GM21423 (cell line): ENCODE results near the gene PARVB.
"Not testable (repeated sequence)": the region's sequence is repeated elsewhere in the genome, so short reads cannot be mapped to it uniquely, and the experiment has no call there.

Source experiments
- ATAC-seq: cut with Tn5 transposase; IDR thresholded peaks from one replicate; pipeline ENCODE4 v1.9.1; 2021; ENCODE audit warnings: mild to moderate bottlenecking, moderate library complexity; ENCODE audit not compliant: unreplicated experiment

Gene PARVB

DNA sequence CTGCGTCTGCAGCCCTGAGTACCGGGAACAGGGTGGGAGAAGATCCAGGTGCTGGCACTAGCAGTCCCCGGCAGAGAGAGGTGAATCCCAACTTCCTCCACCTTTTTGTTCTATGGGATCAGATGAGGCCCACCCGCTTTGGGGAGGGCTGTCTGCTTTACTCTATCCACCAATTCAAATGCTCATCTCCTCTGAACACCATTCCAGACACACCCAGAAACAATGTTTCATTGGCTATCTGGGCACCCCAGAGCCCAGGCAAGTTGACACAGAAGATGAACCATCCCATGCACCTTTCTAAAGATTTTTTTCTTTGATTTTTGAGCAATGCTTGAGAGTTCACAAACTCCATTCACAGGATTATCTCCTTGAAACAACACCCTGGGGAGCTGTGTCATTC, 78.0 kb downstream of the PARVB start:
- ATAC-seq, result no peak

DNA sequence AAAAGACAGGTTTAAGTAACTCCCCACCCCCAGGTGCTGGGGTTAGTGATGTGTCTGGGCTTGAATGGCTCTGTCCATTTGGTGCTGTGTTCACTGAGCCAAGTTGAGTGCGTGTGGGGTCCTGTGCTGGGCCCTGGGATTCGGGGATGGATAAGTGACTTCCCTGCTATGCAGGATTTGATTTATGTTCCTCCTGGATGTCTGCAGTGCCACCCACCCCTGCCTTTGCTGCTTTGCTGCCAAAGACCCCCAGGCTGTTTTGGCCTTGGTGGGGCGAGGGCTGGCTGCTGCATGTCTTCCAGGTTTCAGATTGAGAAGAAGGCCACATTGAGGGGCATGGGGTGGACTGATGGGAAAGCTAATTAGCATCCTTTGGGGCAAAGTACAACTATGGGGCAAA, 78.8 kb downstream of the PARVB start:
- ATAC-seq, result no peak

DNA sequence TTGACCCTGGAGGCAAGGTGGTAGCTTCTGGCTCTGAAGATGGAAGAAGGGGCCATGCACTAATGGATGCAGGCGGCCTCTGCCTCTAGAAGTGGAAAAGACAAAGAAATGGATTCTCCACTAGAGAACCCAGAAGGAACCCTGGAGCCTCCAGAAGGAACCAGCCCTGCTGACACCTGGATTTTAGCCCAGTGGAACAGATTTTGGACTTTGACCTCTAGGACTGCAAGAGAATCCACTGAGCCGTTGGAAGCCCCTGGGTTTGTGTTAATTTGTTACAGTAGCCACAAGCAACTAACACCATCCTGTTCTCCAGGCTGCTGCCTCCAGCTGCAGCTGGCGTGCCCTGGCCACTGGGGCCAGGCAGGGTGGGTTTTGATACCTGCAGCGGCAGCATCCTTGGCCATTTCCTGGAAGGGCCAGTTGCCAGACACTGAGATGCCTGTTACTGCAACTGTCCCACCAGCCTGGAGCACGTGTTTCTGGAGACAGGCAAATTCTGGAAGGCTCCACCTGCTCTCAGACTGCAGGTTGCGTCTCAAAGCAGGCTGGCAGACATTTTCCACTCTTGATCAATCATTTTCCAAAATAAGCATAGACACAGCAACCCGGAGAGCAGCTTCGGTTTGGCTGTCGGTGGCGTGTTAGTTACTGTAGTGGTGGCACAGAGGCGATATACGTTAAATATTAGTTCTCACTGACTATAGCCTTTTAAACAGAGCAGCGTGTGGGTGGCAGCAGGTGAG, 79.8 kb downstream of the PARVB start:
- no peak for ATAC-seq

DNA sequence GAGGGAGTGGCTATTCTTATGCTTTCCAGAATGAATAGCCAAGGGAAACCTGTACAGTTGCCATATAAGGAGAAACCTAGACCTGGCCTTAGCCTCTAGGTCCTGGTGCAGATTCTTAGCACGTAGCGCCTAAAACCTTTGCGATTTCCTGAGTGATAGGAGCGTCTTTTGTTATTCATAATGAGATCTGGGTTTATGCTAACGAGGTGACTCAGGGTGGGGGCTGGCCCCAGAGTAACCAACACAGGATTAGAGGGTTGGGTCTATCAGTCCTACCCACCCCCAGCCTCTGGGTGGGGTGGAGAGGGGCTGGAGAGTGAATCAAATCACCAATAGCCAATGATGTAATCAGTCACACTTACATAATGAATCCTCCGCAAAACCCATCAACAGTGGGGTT, 83.2 kb downstream of the PARVB start:
- no peak for ATAC-seq

DNA sequence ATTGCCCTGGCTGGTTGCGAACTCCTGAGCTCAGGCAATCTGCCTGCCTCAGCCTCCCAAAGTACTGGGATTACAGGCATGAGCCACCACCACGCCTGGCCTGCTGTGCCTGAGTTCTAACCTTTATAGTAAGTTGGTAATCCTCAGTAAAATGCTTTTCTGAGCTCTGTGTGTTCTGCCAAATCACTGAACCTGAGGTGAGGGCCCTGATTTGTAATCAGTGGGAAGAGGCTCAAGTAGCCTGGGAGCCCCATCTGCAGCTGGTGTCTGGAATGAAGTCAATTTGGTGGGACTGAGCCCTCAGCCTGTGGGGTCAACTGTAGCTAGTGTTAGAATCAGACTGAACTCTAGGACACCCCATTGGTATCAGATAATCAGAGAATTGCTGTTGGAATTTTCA, 84.0 kb downstream of the PARVB start:
- no peak for ATAC-seq

DNA sequence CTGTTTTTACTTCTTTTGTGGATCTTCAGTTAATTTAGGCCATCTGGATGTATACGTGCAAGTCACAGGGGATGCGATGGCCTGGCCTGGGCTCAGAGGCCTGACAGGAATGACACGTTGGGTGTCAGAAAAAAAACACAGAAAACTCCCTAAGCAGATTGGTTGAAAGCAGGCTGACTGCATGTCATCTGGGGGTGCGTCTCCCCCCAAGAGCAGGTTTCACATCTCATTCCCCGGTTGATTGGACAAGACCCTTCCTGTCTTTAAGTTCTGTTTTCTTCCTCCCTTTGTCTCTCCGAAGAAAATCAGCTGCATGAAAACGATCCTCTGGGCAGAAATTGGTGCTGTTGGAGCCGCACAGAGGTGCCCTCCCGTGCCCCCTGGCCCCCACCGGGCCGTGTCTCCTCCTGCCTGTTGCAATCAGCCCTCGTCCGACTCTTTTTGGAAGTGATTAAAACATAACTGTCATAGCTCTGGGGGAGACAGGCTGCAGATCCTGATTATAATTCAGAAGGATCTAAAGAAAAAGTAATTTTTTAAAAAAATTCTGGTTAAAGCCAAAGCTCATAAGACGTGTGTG, 84.8 kb downstream of the PARVB start:
- ATAC-seq, result no peak

DNA sequence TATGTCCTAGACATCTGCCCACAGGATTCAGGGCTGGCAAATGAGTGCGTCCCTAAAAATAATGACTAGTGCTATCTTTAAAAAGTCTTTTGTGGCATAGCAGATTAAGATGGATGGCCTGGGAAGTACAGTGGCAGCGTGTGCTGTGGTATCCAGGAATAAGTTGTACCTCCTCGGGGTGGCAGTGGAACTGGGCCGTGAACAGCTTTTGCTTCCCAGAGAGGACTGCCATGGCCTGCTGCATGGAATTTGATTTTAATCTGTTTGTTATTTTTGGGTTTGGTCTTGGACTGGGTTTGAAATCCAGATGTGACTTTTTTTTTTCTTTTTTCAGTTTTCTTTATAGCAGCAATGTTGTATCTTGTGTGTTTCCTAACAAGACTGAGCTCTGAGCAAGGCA, 85.3 kb downstream of the PARVB start:
- ATAC-seq, result no peak

DNA sequence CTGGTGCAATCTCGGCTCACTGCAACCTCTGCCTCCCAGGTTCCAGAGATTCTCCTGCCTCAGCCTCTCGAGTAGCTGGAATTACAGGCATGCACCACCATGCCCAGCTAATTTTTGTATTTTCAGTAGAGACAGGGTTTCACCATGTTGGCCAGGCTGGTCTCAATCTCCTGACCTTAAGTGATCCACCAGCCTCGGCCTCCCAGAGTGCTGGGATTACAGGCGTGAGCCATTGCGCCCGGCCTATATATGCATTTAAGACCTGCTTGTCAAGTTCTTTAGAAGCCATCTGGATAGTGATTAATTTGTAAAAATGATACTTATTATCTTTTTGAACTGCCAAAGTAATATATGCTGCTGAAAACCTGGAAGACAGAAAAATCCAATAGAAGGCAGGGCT, 86.6 kb downstream of the PARVB start:
- not testable (repeated sequence) for ATAC-seq

DNA sequence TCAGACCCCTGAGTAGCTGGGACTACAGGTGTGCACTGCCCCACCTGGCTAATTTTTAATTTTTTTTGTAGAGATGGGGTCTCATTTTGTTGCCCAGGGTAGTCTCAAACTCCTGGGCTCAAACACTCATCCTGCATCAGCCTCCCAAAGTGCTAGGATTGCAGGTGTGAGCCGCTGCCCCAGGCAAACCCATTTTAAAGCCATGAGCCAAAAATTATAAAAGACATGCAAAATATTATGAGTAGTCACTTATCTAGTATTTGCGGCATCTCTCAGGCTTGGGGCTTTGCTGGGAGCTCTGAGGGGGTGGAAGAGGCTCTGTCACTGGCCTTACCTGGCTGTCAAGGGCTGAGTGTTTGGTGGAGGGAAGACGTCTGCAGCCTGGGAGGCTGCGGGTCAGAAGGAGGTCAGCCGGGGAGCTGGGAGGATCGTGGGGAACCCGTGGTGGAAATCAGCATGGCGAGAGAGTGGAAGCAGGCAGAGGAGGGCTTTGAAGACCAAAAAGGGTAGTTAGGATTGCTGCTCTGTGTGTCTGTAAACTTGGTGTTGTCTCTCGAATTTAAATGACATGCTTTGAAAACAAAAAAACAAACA, 87.6 kb downstream of the PARVB start:
- ATAC-seq, result no peak

DNA sequence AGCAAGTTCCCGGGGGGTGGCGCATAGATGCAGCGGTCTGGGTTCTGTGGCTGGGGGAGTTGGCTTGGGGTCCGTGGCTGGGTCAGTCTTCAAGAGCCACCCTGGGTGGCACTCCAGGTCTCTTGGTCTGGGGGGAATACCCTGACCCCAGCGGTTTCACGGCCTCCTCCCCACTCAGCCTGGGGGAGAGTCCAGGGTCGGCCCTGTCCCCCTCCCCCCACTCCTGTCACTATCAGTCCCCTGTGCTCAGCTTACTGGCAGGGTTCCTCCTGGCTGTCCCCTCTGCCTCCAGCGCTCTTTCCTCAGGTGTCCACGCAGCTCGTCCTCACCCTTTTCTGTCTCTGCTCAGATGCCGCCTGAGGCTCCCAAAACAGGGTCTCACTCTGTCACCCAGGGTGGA, 88.1 kb downstream of the PARVB start:
- ATAC-seq, result no peak

DNA sequence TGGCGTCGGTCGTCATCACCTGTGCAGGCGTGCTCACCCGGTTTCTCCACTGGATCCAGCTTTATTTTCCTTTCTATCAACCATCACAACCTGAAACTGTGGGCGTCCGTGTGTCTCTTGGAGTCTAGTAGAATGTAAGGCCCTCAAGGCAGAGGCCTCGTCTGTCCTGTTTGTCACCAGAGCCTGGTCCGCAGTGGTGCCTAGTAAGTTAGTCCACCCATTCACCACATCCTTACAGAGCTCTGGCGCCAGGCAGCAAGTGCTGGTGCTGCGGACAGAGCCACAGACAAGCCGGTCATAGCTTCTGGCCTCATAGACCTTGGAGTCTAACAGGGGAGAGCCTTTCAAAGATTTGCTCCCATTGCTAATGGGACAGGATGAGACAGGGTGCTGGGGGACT, 92.2 kb downstream of the PARVB start:
- ATAC-seq, result no peak

DNA sequence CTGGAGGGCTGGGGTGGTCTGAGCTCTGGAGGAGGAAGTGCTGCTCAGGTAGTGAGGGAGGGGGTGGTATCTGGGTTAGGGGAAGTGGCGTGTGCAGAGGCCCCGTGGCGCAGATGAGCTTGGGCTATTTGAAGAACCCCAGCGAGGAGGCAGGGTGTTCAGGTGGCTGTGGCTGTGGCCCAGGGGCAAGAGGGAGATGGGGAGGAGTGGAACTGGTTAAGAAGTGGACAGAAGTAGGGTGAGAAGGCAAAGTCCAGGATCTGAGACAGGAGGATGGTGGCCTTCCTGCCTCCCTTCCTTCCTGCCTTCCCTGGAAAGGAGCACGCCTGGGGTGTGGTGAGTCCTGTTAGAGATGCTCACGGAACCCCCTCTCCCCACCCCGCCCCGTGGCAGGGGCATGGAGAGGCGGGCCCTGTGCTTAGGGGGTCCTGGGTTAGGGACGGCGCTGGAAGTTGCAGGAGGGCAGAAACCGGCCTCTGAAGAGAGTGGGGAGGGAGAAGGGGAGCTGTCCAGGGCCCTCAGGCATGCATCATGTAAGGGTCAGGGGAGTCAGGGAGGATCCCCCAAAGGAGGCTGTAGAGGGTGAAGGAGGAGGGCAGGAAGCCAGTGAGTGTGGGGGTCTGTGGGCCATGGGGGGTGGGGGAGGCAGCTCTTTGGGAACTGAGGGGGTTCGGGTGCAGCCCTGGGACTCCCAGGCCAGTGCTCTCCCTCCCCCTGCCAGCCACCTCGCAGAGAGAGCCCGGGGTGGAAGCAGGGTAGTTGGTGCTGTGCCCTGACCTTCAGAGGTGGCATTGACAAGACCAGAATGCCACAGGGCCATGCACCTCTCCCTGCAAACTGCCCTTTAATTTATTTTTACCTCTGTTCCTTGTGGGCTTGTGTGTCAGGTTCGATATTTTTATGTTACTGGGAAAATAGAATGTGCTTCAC, 92.9 kb downstream of the PARVB start:
- ATAC-seq, result no peak

DNA sequence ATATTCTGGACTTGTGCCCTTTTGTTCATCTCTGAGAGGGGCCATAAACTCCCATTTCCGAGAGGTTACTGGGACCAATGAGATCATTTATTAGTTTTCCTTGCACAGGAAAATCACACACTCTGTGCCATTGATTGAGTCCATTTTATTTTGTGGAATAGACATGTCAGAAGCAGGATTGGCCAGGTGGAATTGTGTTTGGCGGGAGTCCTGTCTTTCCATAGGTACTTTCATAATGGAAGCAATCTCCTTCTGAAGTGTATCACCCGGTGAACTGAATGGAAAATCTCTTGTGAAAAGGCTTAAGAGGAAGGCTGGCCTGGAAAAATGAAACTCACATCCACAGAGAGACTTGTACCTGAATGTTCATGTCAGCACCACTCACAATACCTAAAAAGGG, 93.6 kb downstream of the PARVB start:
- ATAC-seq, result no peak

DNA sequence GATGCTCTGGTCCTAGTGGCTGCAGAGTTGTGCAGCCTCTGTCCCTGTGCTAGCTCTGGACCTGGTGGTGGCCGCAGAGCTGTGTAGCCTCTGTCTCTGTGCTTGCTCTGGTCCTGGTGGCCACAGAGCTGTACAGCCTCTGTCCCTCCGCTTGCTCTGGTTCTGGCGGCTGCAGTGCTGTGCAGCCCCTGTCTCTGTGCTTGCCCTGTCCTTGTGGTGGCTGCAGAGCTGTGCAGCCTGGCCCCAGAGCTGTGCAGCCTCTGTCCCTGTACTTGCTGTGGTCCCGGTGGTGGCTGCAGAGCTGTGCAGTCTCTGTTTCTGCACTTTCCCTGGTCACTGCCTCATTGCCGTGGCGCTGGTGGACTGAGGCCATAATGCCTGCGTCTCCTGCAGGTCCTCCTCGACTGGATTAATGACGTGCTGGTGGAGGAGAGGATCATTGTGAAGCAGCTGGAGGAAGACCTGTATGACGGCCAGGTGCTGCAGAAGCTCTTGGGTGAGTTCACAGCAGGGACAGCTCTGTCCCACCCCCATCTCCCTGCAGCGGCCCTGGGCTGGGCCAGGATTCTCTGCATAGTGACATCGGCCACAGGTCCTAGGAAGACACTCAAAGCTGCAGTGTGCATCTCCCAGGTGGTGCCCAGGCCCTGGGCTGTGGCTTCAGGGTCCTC, 94.7 kb downstream of the PARVB start:
- no peak for ATAC-seq

DNA sequence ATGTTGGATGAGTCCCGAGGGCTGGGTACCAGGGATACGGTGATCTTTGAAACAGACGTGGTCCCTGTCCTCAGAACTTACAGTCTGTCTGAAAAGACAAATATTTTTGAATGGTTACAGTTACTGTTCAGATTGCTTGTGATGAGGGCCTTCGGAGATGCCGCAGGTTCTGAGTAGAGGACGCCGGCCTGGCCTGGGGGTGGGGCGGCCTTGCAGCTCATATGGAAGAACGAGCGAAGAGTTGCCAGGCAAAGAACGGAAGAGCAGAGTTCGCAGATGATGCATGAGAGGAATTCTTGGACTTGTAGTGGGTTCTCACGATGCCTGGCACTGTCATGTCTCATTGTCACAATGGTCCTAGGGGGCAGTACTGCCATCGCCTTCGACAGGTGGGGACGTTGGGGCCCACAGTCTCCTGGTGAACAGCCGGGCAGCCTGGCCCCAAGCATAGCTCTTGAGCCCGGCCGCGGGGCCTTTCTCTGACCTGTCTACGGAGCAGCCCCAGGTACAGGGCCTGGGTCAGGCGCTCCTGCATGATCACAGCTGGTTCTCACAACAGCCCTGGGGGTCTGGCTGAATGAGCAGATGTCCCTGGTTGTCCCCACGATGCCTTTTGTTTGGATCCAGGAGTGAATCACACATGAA, 95.7 kb downstream of the PARVB start:
- ATAC-seq, result no peak

DNA sequence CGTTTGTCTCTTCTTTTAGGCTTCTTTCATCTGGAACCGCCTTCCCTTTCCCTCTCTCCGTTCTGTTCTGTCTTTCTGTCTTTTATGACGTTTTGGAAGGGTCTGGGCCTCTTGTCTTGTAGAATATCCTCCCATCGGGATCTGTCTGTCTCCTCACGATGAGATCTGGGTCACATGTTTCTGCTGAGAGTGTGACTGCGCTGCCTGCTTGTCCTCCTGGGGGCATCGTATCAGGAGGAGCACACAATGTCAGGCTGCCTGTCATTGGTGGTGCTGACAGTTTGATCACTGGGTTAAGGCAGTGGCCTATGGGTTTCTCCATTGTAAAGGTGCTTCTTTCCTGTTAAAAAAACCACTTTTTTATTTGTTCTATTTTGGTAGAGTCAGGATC, 96.2 kb downstream of the PARVB start:
- ATAC-seq, result no peak

DNA sequence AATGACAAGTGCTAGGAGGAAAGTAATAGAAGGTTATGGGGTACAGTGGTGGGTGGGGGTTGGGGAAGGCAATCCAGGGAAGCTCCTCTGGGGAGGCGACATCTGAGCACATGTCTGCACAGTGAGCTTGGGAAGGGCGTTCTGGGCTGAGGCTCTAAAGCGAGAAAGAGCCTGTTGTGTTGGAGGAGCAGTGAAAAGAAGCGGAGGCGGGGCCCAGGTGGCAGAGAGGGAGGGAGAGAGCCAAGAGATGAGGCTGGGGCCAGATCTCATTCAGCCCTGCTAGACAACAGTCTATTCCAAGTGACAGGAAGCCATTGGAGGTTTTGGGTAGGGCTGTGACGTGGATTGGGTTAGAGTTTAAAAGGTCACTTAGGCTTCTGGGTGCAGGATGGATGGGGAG, 101.3 kb downstream of the PARVB start:
- no peak for ATAC-seq

DNA sequence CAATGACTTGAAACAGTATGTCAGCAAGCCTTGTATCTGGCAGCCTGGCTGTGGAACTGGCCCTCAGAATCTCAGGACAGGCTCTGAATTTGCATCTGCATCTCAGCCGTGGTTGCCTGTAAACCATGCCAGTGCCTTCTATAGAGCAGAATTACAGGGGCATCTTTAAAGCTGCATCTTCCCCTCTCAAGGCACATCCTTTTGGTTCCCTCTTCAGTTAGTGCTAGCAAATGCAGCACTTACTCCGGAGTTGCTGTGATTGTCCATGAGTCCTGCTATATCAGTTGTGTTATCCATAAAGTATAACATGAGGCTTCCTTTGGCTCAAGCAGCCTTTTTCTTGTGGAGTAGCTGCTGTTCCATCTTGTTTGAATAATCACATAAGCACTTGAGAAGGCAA, 102.7 kb downstream of the PARVB start:
- ATAC-seq, result no peak

DNA sequence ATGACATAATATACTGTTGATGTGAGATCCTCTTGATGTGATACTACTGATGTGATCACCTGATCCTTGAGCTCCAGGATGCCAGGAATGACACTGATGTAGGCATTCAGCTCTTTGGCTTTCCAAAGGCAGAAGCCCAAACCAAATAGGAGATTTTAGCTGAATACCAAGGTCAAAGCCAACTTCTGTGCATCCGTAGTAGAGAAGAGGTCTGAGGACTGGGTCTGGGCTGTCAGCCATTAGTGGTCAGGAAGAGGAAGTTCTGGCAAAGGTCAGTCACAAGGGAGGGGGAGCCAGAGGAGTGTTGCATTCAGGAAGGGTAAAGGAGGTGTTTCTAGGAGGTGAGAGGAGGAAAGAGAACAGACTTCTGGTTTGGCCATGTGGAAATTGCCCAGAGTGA, 103.3 kb downstream of the PARVB start:
- no peak for ATAC-seq

DNA sequence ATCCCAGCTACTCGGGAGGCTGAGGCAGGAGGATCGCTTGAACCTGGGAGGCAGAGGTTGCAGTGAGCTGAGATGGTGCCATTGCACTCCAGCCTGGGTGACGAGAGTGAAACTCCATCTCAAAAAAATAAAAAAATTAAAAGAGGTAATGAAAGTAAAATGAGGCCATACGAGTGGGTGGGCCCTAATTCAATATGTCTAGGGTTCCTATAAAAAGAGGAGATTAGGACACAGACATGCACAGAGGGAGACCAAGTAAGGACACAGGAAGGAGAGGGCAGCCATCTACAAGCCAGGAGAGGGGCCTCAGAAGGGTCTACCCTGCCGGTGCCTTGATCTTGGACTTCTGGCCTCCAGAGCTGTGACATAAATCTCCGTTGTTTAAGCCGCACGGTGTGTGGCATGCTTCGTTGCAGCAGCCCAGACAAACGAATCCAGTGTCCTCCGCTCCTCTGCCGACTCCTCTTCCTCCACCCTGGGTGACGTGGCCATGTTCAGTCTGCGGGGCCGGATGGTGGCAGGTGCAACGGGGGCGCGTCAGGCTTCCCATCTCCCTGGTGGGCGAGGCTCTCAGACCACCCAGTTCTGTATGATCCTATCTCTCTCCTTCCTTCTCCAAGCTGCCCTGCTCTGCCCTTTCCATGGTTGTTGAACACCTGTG, 105.0 kb downstream of the PARVB start:
- ATAC-seq, result no peak
